NOMO-1 (cell line): ENCODE results near the gene RANGAP1.
"Not testable (repeated sequence)": the region's sequence is repeated elsewhere in the genome, so short reads cannot be mapped to it uniquely, and the experiment has no call there.

Source experiments
- DNase-seq, 2 experiments: peaks; one replicate each; lab custom pipeline; 2025; ENCODE audit not compliant: unreplicated experiment in 2 of 2; lab: John Stamatoyannopoulos, UW

Gene RANGAP1

GRCh38 chr22:41301085-41302020 is 15.4 kb upstream of the RANGAP1 start, which contains the start of gene ZC3H7B:
TSS of gene ZC3H7B (plus strand) at chr22:41301525. CDS start at chr22:41320661, 19,136 bp downstream.
- peak; percentile 84 to 85 for DNase-seq

GRCh38 chr22:41300661-41301060 is 14.7 kb upstream of the RANGAP1 start:
- no peak for DNase-seq

- no peak for DNase-seq
Observed at GRCh38 chr22:41296826-41297667, 11.1 kb upstream of the RANGAP1 start.

- not testable (repeated sequence) for DNase-seq
Observed at GRCh38 chr22:41294816-41295215, 8.8 kb upstream of the RANGAP1 start.

- DNase-seq: no peak
Observed at GRCh38 chr22:41290262-41291221, 4.6 kb upstream of the RANGAP1 start.

- peak in 1 of 2 experiments; percentile 7 for DNase-seq
Observed at GRCh38 chr22:41289671-41290070, 3.7 kb upstream of the RANGAP1 start.

- no peak for DNase-seq
Observed at GRCh38 chr22:41288245-41288946, 2.4 kb upstream of the RANGAP1 start.

GRCh38 chr22:41286639-41287091 is 678 bp upstream of the RANGAP1 start:
- DNase-seq: peak; percentile 63 to 90

- DNase-seq: peak; percentile 63 to 70
Observed at GRCh38 chr22:41285441-41285819, 557 bp downstream of the RANGAP1 start.

GRCh38 chr22:41284465-41284864 is 1.5 kb downstream of the RANGAP1 start:
- DNase-seq: no peak

- no peak for DNase-seq
Observed at GRCh38 chr22:41280854-41281253, 5.1 kb downstream of the RANGAP1 start.

GRCh38 chr22:41280065-41280464 is 5.9 kb downstream of the RANGAP1 start:
- DNase-seq: no peak

- no peak for DNase-seq
Observed at GRCh38 chr22:41274856-41275255, 11.1 kb downstream of the RANGAP1 start.

GRCh38 chr22:41273128-41273527 is 12.9 kb downstream of the RANGAP1 start:
- no peak for DNase-seq

GRCh38 chr22:41271787-41272186 is 14.2 kb downstream of the RANGAP1 start:
- DNase-seq: no peak

GRCh38 chr22:41267958-41268357 is 18.0 kb downstream of the RANGAP1 start:
- DNase-seq: no peak

- no peak for DNase-seq
Observed at GRCh38 chr22:41264408-41264941, 21.5 kb downstream of the RANGAP1 start.

- no peak for DNase-seq
Observed at GRCh38 chr22:41263704-41264103, 22.3 kb downstream of the RANGAP1 start.

GRCh38 chr22:41262250-41262765 is 23.7 kb downstream of the RANGAP1 start:
- no peak for DNase-seq
